ENCODE measurements around the gene PSRC1. TPM values are rescaled to one million over a fixed set of nuclear protein-coding genes. Genes with fewer than 3 reads are reported as not detected.
A peak's percentile ranks its signal among the peaks of the same experiment; 100 is the strongest.

Gene PSRC1
- total RNA-seq, 4 donors from 2014 or later: 2.3 to 13.1 (median 8.7) TPM

GRCh38 chr1:109259674-109260557 lies 23.0 kb downstream of the PSRC1 start:
- no peaks in the 10 kb centered on the region for H3K27me3 ChIP-seq
- intact Hi-C loops (cut with DNase I): loop anchor here (10.0 kb wide), 1 partner anchor 55 kb away; no protein-coding TSS in a partner anchor
- WGBS, 2 donors: 69 to 74% methylated on average over 3 to 4 of the region's 7 CpGs
- no peaks in the 10 kb centered on the region for H3K9me3 ChIP-seq
- peak overlapping the region in 1 of 4 donors; percentile 13 for H3K27ac ChIP-seq
- DNase-seq: no peak
- H3K4me3 ChIP-seq: no peak overlapping the region
- TF ChIP-seq CTCF (IDR thresholded peaks at IDR 0.05): no peak
- no peak for TF ChIP-seq POLR2A (IDR thresholded peaks at IDR 0.05)
- H3K36me3 ChIP-seq: peaks cover 0 to 52% (median 4%) of the 10 kb centered on the region in 3 donors
- peaks cover 26 to 79% (median 27%) of the 10 kb centered on the region in 3 donors for H3K4me1 ChIP-seq

DNA sequence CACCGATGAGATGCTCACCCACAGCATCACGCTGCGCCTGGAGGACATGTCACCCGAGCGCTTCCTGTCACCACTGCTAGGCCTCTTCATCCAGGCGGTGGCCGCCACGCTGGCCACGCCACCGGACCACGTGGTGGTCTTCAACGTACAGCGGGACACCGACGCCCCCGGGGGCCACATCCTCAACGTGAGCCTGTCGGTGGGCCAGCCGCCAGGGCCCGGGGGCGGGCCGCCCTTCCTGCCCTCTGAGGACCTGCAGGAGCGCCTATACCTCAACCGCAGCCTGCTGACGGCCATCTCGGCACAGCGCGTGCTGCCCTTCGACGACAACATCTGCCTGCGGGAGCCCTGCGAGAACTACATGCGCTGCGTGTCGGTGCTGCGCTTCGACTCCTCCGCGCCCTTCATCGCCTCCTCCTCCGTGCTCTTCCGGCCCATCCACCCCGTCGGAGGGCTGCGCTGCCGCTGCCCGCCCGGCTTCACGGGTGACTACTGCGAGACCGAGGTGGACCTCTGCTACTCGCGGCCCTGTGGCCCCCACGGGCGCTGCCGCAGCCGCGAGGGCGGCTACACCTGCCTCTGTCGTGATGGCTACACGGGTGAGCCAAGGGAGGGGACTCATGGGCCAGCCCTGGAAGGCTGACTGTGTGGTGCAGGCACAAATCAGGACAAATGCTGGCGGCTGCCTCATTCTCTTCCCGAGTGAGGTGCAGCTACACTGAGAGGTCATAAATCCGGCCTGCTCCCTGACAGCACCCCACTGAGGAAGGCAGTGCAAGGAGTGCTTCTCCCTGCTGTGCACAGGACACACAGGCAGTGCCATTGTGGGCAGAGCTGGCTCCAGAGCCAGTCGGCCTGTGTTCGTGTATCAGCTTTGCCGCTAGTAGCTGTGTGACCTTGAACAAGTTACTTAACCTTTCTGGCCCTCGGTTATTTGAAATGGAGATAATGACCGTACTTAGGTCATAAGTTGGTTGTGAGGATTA lies 24.2 kb downstream of the PSRC1 start:
- TF ChIP-seq POLR2A (IDR thresholded peaks at IDR 0.05): no peak
- TF ChIP-seq CTCF (IDR thresholded peaks at IDR 0.05): no peak
- 92 to 93% methylated on average over 22 to 29 of the region's 69 CpGs for WGBS, 2 donors
- no peaks in the 10 kb centered on the region for H3K27me3 ChIP-seq
- H3K4me3 ChIP-seq: no peak overlapping the region
- peak overlapping the region in 1 of 4 donors; percentile 94 for H3K27ac ChIP-seq
- intact Hi-C loops (cut with DNase I): loop anchor here (10.0 kb wide), 1 partner anchor 54 kb away; no protein-coding TSS in a partner anchor
- H3K36me3 ChIP-seq: peaks cover 0 to 41% (median 0%) of the 10 kb centered on the region in 3 donors
- no peaks in the 10 kb centered on the region for H3K9me3 ChIP-seq
- H3K4me1 ChIP-seq: peaks cover 35 to 82% (median 35%) of the 10 kb centered on the region in 3 donors
- no peak for DNase-seq

DNA sequence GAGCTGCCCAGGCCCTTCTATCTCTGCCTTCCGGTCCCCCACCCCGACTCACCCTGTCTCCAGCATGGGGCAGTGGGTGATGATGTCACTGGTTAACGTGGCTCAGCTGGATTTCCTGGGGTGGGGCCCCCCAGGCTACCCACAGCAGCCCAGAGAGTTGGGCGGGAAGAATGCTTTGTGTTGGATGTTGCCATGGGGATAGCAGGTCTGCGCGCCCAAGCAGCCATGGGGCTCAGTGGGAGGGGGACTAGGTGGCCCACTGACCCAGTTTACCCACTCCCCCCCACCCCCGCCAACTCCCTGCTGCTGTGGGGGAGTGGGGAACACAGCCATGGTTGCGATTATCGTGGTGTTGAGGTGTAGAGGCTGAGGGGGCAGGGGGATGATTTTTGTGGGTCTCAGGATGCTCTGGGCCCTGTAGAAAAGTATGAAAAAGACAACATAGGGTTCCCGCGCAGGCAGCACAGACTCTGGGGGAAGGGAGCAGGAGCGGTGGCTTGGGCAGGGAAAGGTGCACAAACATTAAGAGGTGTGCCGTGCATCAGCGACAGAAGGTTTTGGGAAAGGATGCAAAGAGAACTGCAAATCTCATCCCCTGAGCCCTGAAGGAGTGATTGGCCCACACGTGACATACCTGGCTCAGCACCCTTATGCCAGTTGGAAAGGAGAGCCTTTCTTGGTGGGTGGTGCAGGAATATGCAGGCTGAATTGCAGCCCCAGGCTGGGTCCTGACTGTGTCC lies 25.1 kb downstream of the PSRC1 start:
- intact Hi-C loops (cut with DNase I): loop anchor here (10.0 kb wide), 1 partner anchor 53 kb away; no protein-coding TSS in a partner anchor
- H3K27ac ChIP-seq: peak overlapping the region in 3 of 4 donors; percentile 13 to 94 (median 48)
- H3K4me3 ChIP-seq: no peak overlapping the region
- no peaks in the 10 kb centered on the region for H3K9me3 ChIP-seq
- TF ChIP-seq POLR2A (IDR thresholded peaks at IDR 0.05) (no peak), CTCF (IDR thresholded peaks at IDR 0.05) (no peak)
- peaks cover 30 to 82% (median 34%) of the 10 kb centered on the region in 3 donors for H3K4me1 ChIP-seq
- peaks cover 0 to 41% (median 0%) of the 10 kb centered on the region in 3 donors for H3K36me3 ChIP-seq
- DNase-seq: no peak
- H3K27me3 ChIP-seq: no peaks in the 10 kb centered on the region
- WGBS, 2 donors: 48 to 62% methylated on average over 8 to 10 of the region's 15 CpGs

DNA sequence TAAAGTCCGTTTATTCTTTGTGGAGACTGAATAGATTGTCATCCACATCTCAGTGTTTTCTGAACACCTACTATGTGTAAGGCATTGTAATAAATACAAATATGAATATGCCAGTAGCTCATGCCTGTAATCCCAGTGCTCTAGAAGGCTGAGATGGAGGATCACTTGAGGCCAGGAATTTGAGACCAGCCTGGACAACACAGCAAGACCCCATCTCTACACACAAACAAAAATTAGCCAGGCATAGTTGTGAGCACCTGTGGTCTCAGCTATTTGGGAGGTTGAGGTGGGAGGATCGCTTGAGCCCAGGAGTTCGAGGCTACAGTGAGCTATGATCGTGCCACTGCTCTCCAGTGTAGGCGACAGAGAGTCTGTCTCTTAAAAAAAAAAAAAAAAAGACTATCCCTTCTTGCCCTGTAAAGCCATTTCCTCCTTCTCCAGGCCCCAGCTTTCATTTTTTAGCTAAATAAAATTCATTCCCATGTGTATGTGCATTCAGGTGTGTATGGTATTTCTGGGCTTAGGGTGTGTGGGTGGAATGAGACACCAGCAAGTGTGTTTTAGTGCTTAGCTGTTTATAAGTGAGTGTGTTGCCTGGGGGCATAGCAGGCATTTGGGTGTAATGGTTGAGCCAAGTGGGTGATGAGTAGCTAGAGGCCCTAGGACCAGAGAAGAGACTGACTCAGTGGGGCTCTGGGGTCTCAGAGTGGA lies 25.8 kb downstream of the PSRC1 start:
- peak overlapping the region in 3 of 4 donors; percentile 13 to 94 (median 48) for H3K27ac ChIP-seq
- no peak overlapping the region for H3K4me3 ChIP-seq
- H3K9me3 ChIP-seq: no peaks in the 10 kb centered on the region
- H3K36me3 ChIP-seq: peaks cover 0 to 46% (median 0%) of the 10 kb centered on the region in 3 donors
- intact Hi-C loops (cut with DNase I): loop anchor here (10.0 kb wide), 1 partner anchor 52 kb away; no protein-coding TSS in a partner anchor
- peaks cover 24 to 82% (median 28%) of the 10 kb centered on the region in 3 donors for H3K4me1 ChIP-seq
- DNase-seq: no peak
- H3K27me3 ChIP-seq: no peaks in the 10 kb centered on the region
- TF ChIP-seq POLR2A (IDR thresholded peaks at IDR 0.05) (no peak), CTCF (IDR thresholded peaks at IDR 0.05) (no peak)
- 37 to 56% methylated on average over 5 of the region's 5 CpGs for WGBS, 2 donors
